HG03095 (cell line): Measurements from ENCODE around the gene SIRT7.

Source experiments
- ATAC-seq: cut with Tn5 transposase; IDR thresholded peaks from one replicate; pipeline ENCODE4 v1.9.1; 2021; ENCODE audit warnings: moderate library complexity; ENCODE audit not compliant: unreplicated experiment

The SIRT7 gene

GRCh38 chr17:81932333-81932983 lies 14.5 kb upstream of the SIRT7 start:
- ATAC-seq: no peak

GRCh38 chr17:81931557-81932332 lies 13.8 kb upstream of the SIRT7 start:
- no peak for ATAC-seq

- no peak for ATAC-seq
Observed at GRCh38 chr17:81931189-81931556, 13.2 kb upstream of the SIRT7 start.

- no peak for ATAC-seq
Observed at GRCh38 chr17:81930142-81931125, 12.5 kb upstream of the SIRT7 start.

- no peak for ATAC-seq
Observed at GRCh38 chr17:81929253-81930141, 11.5 kb upstream of the SIRT7 start.

- no peak for ATAC-seq
Observed at GRCh38 chr17:81928544-81929252, 10.7 kb upstream of the SIRT7 start.

GRCh38 chr17:81927653-81928543 lies 9.9 kb upstream of the SIRT7 start, which contains the start of gene MAFG:
Gene MAFG, minus strand, starts transcription at chr17:81927735. Its CDS starts 4,550 bp downstream, at chr17:81923185.
- ATAC-seq: peak; percentile 43

- ATAC-seq: peak; percentile 6
Observed at GRCh38 chr17:81927152-81927652, 9.2 kb upstream of the SIRT7 start.

GRCh38 chr17:81926451-81927151 lies 8.6 kb upstream of the SIRT7 start:
- peak; percentile 16 for ATAC-seq

- no peak for ATAC-seq
Observed at GRCh38 chr17:81925860-81926450, 8.0 kb upstream of the SIRT7 start.

GRCh38 chr17:81924557-81925532 lies 6.9 kb upstream of the SIRT7 start:
- ATAC-seq: no peak

GRCh38 chr17:81923302-81924260 lies 5.6 kb upstream of the SIRT7 start:
- ATAC-seq: no peak

- no peak for ATAC-seq
Observed at GRCh38 chr17:81922566-81923301, 4.8 kb upstream of the SIRT7 start.

- no peak for ATAC-seq
Observed at GRCh38 chr17:81921996-81922565, 4.1 kb upstream of the SIRT7 start.
